Neural cell (in vitro differentiated cells): ENCODE data around the gene LGALS12. TPM values are rescaled to one million over a fixed set of nuclear protein-coding genes. Genes with fewer than 3 reads are reported as not detected.

ENCODE experiments used
- H2AFZ ChIP-seq: fragments of 200-600, 300-800 bp; sonication (generic), shearing (Covaris generic); 2 replicates; pipeline ENCODE4 v1.6.0; 2014; ENCODE audit warnings: low read depth, mild to moderate bottlenecking, antibody characterized with exemption, low read length, moderate library complexity
- H3F3A ChIP-seq: fragments of 200-600 bp; shearing (Covaris generic); 2 replicates; pipeline ENCODE4 v1.6.1; 2016; ENCODE audit warnings: mild to moderate bottlenecking, moderate library complexity, mixed read lengths, antibody characterized with exemption, low read length; ENCODE audit not compliant: insufficient read depth, poor library complexity, severe bottlenecking
- H3K27ac ChIP-seq: fragments of 200-600, 300-800 bp; sonication (generic), shearing (Covaris generic); 2 replicates; pipeline ENCODE4 v1.5.1; 2014; ENCODE audit warnings: mild to moderate bottlenecking, low read length, moderate library complexity
- H3K27me3 ChIP-seq: fragments of 300-800, 200-600 bp; sonication (generic), shearing (Covaris generic); 2 replicates; pipeline ENCODE4 v1.6.0; 2014; ENCODE audit warnings: mild to moderate bottlenecking, low read depth, low read length, moderate library complexity; ENCODE audit not compliant: insufficient read depth
- H3K36me3 ChIP-seq: fragments of 300-800, 200-600 bp; sonication (generic), shearing (Covaris generic); 2 replicates; pipeline ENCODE4 v1.5.1; 2014; ENCODE audit warnings: mild to moderate bottlenecking, antibody characterized with exemption, low read length, moderate library complexity; ENCODE audit not compliant: insufficient read depth
- H3K4me2 ChIP-seq: fragments of 300-800, 200-600 bp; sonication (generic), shearing (Covaris generic); 2 replicates; pipeline ENCODE4 v1.6.0; 2014; ENCODE audit warnings: mild to moderate bottlenecking, low read length
- H3K4me3 ChIP-seq: fragments of 300-800, 200-600 bp; sonication (generic), shearing (Covaris generic); 2 replicates; pipeline ENCODE4 v1.5.1; 2014; ENCODE audit warnings: mild to moderate bottlenecking, low read length, moderate library complexity
- H3K79me2 ChIP-seq: fragments of 200-600 bp; shearing (Covaris generic); replicated peaks from 2 replicates; pipeline ENCODE4 v1.6.0; 2014; ENCODE audit warnings: mild to moderate bottlenecking, low read length, moderate library complexity; ENCODE audit not compliant: insufficient read depth
- H3K9ac ChIP-seq: fragments of 300-800, 200-600 bp; sonication (generic), shearing (Covaris generic); 2 replicates; pipeline ENCODE4 v1.6.1; 2016; ENCODE audit warnings: mild to moderate bottlenecking, low read length, mixed read lengths
- H3K9me2 ChIP-seq: fragments of 200-600 bp; shearing (Covaris generic); 2 replicates; pipeline ENCODE4 v1.6.1; 2016; ENCODE audit warnings: mild to moderate bottlenecking, low read length, mixed read lengths; ENCODE audit not compliant: insufficient read depth
- H3K9me3 ChIP-seq: fragments of 200-600, 300-800 bp; sonication (generic), shearing (Covaris generic); 2 replicates; pipeline ENCODE4 v1.6.1; 2016; ENCODE audit warnings: mild to moderate bottlenecking, mixed run types, low read length, moderate library complexity, mixed read lengths
- H4K20me1 ChIP-seq: fragments of 200-600 bp; shearing (Covaris generic); 2 replicates; pipeline ENCODE4 v1.6.1; 2016; ENCODE audit warnings: mild to moderate bottlenecking, mixed run types; ENCODE audit not compliant: insufficient read depth
- CTCF ChIP-seq: fragments of 450-650 bp; IDR thresholded peaks from 2 replicates; pipeline ENCODE4 v1.5.1; 2014; ENCODE audit warnings: antibody characterized with exemption, mild to moderate bottlenecking, moderate library complexity; ENCODE audit not compliant: poor library complexity, severe bottlenecking
- EP300 ChIP-seq: fragments of 450-650 bp; conservative IDR thresholded peaks from 2 replicates; pipeline ENCODE4 v1.6.1; 2014; ENCODE audit warnings: antibody characterized with exemption, mild to moderate bottlenecking, moderate library complexity; ENCODE audit not compliant: poor library complexity, severe bottlenecking
- EZH2 ChIP-seq: fragments of 200-600, 300-800 bp; shearing (Covaris generic), sonication (generic); IDR thresholded peaks from 2 replicates; pipeline ENCODE4 v1.6.1; 2014; ENCODE audit warnings: antibody characterized with exemption, low read length, borderline replicate concordance, mild to moderate bottlenecking; ENCODE audit not compliant: insufficient read depth, poor library complexity, severe bottlenecking
- MXI1 ChIP-seq: fragments of 450-650 bp; conservative IDR thresholded peaks from 2 replicates; pipeline ENCODE4 v1.6.1; 2014; ENCODE audit warnings: antibody characterized with exemption, mild to moderate bottlenecking; ENCODE audit not compliant: poor library complexity, severe bottlenecking
- POLR2AphosphoS5 ChIP-seq: IDR thresholded peaks from 2 replicates; pipeline ENCODE4 v1.6.1; 2012
- RAD21 ChIP-seq: fragments of 450-650 bp; conservative IDR thresholded peaks from 2 replicates; pipeline ENCODE4 v1.6.1; 2014; ENCODE audit warnings: antibody characterized with exemption, mild to moderate bottlenecking, moderate library complexity
- REST ChIP-seq: IDR thresholded peaks from 2 replicates; pipeline ENCODE4 v1.6.1; 2012; ENCODE audit warnings: borderline replicate concordance
- SMC3 ChIP-seq: fragments of 450-650 bp; conservative IDR thresholded peaks from 2 replicates; pipeline ENCODE4 v1.6.1; 2014; ENCODE audit warnings: antibody characterized with exemption, mild to moderate bottlenecking, moderate library complexity; ENCODE audit not compliant: poor library complexity
- TAF1 ChIP-seq: IDR thresholded peaks from 2 replicates; pipeline ENCODE4 v1.6.1; 2012; ENCODE audit warnings: low read depth
- polyA plus RNA-seq: library from polyadenylated mRNA; depleted of rRNA; stranded (reverse); fragments of >200 nt; gene quantifications from 2 replicates; pipeline ENCODE4 v1.2.3, GENCODE V29; 2014

LGALS12 gene
- polyA plus RNA-seq, 1 donor from 2014 or later, result not detected

GRCh38 chr11:63503492-63503891 lies 2.4 kb upstream of the LGALS12 start:
- Histone ChIP-seq H4K20me1 (no peaks in the 10 kb centered on the region), H3F3A (no peaks in the 10 kb centered on the region)

DNA sequence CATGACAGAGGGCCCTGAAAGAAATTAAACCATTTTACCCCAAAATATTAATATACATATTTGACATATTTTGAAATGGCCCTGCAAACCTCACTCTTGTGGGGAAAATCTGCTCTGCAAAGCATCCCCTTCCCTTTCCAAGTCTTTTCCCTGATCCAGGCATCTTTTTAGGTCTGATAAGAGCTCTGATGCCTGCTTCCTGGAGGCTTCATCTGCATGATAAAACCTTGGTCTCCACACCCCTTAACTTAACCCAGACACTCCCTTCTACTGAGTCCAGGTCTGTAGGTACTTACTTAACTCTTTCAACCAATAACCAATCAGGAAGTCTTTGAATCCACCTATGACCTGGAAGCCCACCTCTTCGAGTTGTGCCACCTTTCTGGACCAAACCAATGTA lies 1.8 kb upstream of the LGALS12 start:
- no peaks in the 10 kb centered on the region for H3K27me3 ChIP-seq
- H3F3A ChIP-seq, result no peaks in the 10 kb centered on the region
- H3K9me2 ChIP-seq, result no peaks in the 10 kb centered on the region
- no peak overlapping the region for H3K9ac ChIP-seq
- H3K27ac ChIP-seq, result no peak overlapping the region
- no peaks in the 10 kb centered on the region for H3K9me3 ChIP-seq
- H4K20me1 ChIP-seq, result no peaks in the 10 kb centered on the region
- H3K36me3 ChIP-seq, result no peaks in the 10 kb centered on the region
- H3K79me2 ChIP-seq, result no peaks in the 10 kb centered on the region
- H3K4me2 ChIP-seq, result no peak overlapping the region
- no peak overlapping the region for H2AFZ ChIP-seq
- H3K4me3 ChIP-seq, result no peak overlapping the region
- no peak for TF ChIP-seq EP300
- TF ChIP-seq EZH2, result no peak
- TF ChIP-seq REST, result no peak
- TF ChIP-seq TAF1, result no peak
- no peak for TF ChIP-seq CTCF
- TF ChIP-seq POLR2AphosphoS5, result no peak
- TF ChIP-seq SMC3, result no peak

More at GRCh38 chr11:63503492-63503891, 2.4 kb upstream of the LGALS12 start:
- H3K36me3 ChIP-seq, result no peaks in the 10 kb centered on the region
- TF ChIP-seq RAD21, result no peak
- no peak for TF ChIP-seq POLR2AphosphoS5
- TF ChIP-seq EZH2, result no peak
- TF ChIP-seq MXI1, result no peak
- no peak for TF ChIP-seq CTCF
- TF ChIP-seq EP300, result no peak
- TF ChIP-seq REST, result no peak
- TF ChIP-seq SMC3, result no peak
- no peak for TF ChIP-seq TAF1
- H2AFZ ChIP-seq, result no peak overlapping the region
- no peak overlapping the region for H3K9ac ChIP-seq
- no peaks in the 10 kb centered on the region for H3K27me3 ChIP-seq
- H3K9me3 ChIP-seq, result no peaks in the 10 kb centered on the region
- H3K27ac ChIP-seq, result no peak overlapping the region
- no peaks in the 10 kb centered on the region for H3K9me2 ChIP-seq
- no peak overlapping the region for H3K4me2 ChIP-seq
- H3K4me3 ChIP-seq, result no peak overlapping the region
- H3K79me2 ChIP-seq, result no peaks in the 10 kb centered on the region
